ENCODE measurements around the gene FGD4.

DNA sequence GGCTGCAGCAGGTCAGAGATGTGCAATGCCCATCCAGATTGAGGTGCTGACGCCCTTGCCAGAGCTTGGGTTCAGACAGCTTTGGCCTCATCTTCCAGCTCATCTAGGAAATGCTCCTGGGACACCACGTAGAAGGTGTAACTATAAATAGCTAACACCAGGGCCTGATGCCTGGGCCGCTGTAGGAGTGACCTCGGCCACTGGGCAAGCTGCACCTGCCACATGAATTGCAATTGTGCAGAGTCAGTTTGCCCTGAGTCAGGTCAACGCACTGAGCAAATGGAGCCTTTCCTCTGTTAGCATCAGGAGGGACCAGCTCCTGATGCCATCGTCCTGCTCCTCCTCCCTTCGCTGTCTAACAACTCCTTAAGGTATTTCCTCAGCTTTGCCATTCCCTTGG, 262.3 kb downstream of the FGD4 start:
- TF ChIP-seq, protein P1, sequence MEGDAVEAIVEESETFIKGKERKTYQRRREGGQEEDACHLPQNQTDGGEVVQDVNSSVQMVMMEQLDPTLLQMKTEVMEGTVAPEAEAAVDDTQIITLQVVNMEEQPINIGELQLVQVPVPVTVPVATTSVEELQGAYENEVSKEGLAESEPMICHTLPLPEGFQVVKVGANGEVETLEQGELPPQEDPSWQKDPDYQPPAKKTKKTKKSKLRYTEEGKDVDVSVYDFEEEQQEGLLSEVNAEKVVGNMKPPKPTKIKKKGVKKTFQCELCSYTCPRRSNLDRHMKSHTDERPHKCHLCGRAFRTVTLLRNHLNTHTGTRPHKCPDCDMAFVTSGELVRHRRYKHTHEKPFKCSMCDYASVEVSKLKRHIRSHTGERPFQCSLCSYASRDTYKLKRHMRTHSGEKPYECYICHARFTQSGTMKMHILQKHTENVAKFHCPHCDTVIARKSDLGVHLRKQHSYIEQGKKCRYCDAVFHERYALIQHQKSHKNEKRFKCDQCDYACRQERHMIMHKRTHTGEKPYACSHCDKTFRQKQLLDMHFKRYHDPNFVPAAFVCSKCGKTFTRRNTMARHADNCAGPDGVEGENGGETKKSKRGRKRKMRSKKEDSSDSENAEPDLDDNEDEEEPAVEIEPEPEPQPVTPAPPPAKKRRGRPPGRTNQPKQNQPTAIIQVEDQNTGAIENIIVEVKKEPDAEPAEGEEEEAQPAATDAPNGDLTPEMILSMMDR (IDR thresholded peaks at IDR 0.05) = no peak
- TF ChIP-seq POLR2A (IDR thresholded peaks at IDR 0.05) (no peak), POLR2AphosphoS5 (IDR thresholded peaks at IDR 0.05) (no peak), EP300 (IDR thresholded peaks at IDR 0.05) (no peak)
